Stomach smooth muscle (tissue), 2 donors: ENCODE results near the gene ALDH1L2.

ENCODE experiments used
- H3K27ac ChIP-seq: one replicate; pipeline ENCODE4 v1.7.0; 2013; ENCODE audit warnings: mild to moderate bottlenecking, low read length, inconsistent platforms
- H3K27me3 ChIP-seq, 2 donors: one replicate each; pipeline ENCODE4 v1.7.0; 2013; ENCODE audit warnings: low read length in 2 of 2; ENCODE audit not compliant: insufficient read depth in 2 of 2, control insufficient read depth in 1 of 2
- H3K36me3 ChIP-seq, 2 donors: one replicate each; pipeline ENCODE4 v1.7.0; 2013; ENCODE audit warnings: low read length in 2 of 2; ENCODE audit not compliant: control insufficient read depth in 2 of 2, insufficient read depth in 2 of 2
- H3K4me1 ChIP-seq: one replicate; pipeline ENCODE4 v1.7.0; 2013; ENCODE audit warnings: low read length; ENCODE audit not compliant: control insufficient read depth, insufficient read depth
- H3K4me3 ChIP-seq, 2 donors: one replicate each; pipeline ENCODE4 v1.7.0; 2013; ENCODE audit warnings: low read length in 2 of 2
- H3K9ac ChIP-seq, 2 donors: one replicate each; pipeline ENCODE4 v1.7.0; 2013; ENCODE audit warnings: low read length in 2 of 2, mild to moderate bottlenecking in 1 of 2
- H3K9me3 ChIP-seq, 2 donors: one replicate each; pipeline ENCODE4 v1.7.0; 2013; ENCODE audit warnings: low read length in 2 of 2; ENCODE audit not compliant: control insufficient read depth in 2 of 2
- donor health status: healthy.
- donor health status: Pancreatic carcinoma.

Gene ALDH1L2

DNA sequence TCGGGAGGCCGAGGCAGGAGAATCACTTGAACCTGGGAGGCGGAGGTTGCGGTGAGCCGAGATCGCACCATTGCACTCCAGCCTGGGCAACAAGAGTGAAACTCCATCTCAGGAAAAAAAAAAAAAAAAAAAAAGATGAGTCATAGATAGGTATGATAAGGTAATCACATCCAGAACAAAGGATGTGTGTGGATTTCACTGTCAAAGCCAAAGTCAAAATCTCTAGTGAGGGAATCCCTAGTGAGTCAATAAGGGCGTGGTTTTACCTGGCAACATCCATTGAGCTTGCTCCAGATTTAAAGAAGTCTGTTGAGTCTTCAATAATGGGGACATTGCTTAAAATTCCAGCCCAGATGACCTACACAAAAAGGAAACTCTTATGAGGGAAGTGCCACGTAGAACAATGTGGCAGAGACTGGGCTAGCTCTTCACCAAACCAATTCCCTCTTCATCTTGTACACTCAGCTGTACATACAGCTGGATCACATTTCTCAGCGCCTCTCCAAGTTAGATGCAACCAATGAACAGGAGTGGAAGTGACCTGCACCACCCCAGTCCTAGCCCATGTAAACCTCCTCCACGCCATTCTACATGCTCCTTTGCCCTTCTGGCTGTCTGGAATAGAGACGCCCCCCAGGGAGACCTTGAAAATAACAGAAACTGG lies 23.4 kb downstream of the ALDH1L2 start:
- no peaks in the 10 kb centered on the region for H3K4me1 ChIP-seq
- no peak overlapping the region for H3K9ac ChIP-seq
- peaks cover 14 to 28% of the 10 kb centered on the region in 2 donors for H3K36me3 ChIP-seq
- no peaks in the 10 kb centered on the region for H3K27me3 ChIP-seq
- H3K9me3 ChIP-seq = no peaks in the 10 kb centered on the region
- H3K27ac ChIP-seq = no peak overlapping the region
- no peak overlapping the region for H3K4me3 ChIP-seq

GRCh38 chr12:105057174-105057573 lies 27.1 kb downstream of the ALDH1L2 start:
- peaks cover 13 to 16% of the 10 kb centered on the region in 2 donors for H3K36me3 ChIP-seq
- no peaks in the 10 kb centered on the region for H3K9me3 ChIP-seq
- H3K9ac ChIP-seq = no peak overlapping the region

DNA sequence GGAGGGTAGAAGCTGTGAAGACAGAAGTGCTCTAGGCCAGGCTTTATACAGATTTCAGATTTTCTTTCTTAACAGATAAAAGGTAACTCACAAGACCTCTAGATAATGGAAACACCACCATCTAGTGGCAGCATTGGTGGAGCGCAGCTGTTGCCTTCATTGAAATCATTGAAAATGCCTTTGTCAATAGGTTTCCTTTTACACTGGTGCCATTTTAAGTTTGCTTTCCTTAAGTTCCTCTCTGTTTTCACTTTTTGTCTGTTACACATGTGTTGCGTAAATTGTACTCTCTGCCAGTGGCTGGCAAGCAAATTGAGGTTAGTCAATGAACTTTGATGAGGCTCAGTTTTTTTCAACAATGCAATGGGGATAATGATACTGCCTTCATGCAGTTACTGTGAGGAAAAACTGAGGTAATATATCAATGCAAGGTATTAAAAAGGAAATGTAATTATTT lies 31.1 kb downstream of the ALDH1L2 start:
- Histone ChIP-seq H3K27ac (no peak overlapping the region), H3K36me3 (peaks cover 10 to 19% of the 10 kb centered on the region in 2 donors), H3K4me3 (no peak overlapping the region), H3K9ac (peak overlapping the region in 1 of 2 donors; percentile 7), H3K27me3 (no peaks in the 10 kb centered on the region), H3K9me3 (no peaks in the 10 kb centered on the region), H3K4me1 (peaks cover 2% of the 10 kb centered on the region)

More at GRCh38 chr12:105057174-105057573, 27.1 kb downstream of the ALDH1L2 start:
- Histone ChIP-seq H3K4me1 (peaks cover 2% of the 10 kb centered on the region), H3K27ac (no peak overlapping the region), H3K27me3 (no peaks in the 10 kb centered on the region), H3K4me3 (no peak overlapping the region)

- Histone ChIP-seq H3K9me3 (no peaks in the 10 kb centered on the region), H3K36me3 (peaks cover 11 to 23% of the 10 kb centered on the region in 2 donors), H3K4me1 (peaks cover 2% of the 10 kb centered on the region), H3K9ac (no peak overlapping the region), H3K27ac (no peak overlapping the region), H3K4me3 (no peak overlapping the region), H3K27me3 (no peaks in the 10 kb centered on the region)
Measured at GRCh38 chr12:105051981-105052380, 32.3 kb downstream of the ALDH1L2 start.

- Histone ChIP-seq H3K9me3 (no peaks in the 10 kb centered on the region), H3K27me3 (no peaks in the 10 kb centered on the region), H3K9ac (no peak overlapping the region), H3K4me3 (no peak overlapping the region), H3K36me3 (peaks cover 13 to 24% of the 10 kb centered on the region in 2 donors), H3K27ac (no peak overlapping the region), H3K4me1 (peaks cover 2% of the 10 kb centered on the region)
Measured at GRCh38 chr12:105048315-105048714, 35.9 kb downstream of the ALDH1L2 start.

- Histone ChIP-seq H3K4me1 (no peaks in the 10 kb centered on the region), H3K9me3 (no peaks in the 10 kb centered on the region), H3K27me3 (no peaks in the 10 kb centered on the region), H3K36me3 (peaks cover 13 to 24% of the 10 kb centered on the region in 2 donors), H3K27ac (no peak overlapping the region), H3K9ac (no peak overlapping the region), H3K4me3 (no peak overlapping the region)
Measured at GRCh38 chr12:105047308-105047707, 37.0 kb downstream of the ALDH1L2 start.

DNA sequence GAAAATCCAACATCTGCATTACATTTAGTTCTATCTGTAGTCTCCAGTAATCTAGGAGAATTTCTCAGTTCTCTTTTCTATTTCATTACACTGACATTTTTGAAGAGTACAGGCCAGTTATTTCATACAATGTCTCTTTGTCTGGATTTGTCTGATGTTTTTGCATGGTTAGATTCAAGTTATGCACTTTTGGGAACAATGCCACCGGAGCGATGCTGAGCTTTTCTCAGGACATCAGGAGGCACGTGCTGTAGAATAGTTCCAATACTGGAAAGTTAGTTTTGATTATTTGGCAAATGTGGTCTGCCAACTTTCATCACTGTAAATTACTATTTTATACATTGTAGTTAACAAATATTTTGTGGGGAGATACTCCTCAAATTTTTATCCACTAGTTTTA lies 43.1 kb downstream of the ALDH1L2 start:
- H3K27me3 ChIP-seq = no peaks in the 10 kb centered on the region
- H3K4me3 ChIP-seq = no peak overlapping the region

GRCh38 chr12:105040476-105040875 lies 43.8 kb downstream of the ALDH1L2 start:
- Histone ChIP-seq H3K4me3 (no peak overlapping the region), H3K4me1 (no peaks in the 10 kb centered on the region), H3K27ac (no peak overlapping the region), H3K9ac (no peak overlapping the region), H3K27me3 (no peaks in the 10 kb centered on the region), H3K9me3 (no peaks in the 10 kb centered on the region), H3K36me3 (peaks cover 0 to 2% of the 10 kb centered on the region in 2 donors)

More for the DNA sequence above, 43.1 kb downstream of the ALDH1L2 start:
- Histone ChIP-seq H3K9me3 (no peaks in the 10 kb centered on the region), H3K9ac (no peak overlapping the region), H3K36me3 (peaks cover 0 to 2% of the 10 kb centered on the region in 2 donors), H3K27ac (no peak overlapping the region), H3K4me1 (no peaks in the 10 kb centered on the region)

DNA sequence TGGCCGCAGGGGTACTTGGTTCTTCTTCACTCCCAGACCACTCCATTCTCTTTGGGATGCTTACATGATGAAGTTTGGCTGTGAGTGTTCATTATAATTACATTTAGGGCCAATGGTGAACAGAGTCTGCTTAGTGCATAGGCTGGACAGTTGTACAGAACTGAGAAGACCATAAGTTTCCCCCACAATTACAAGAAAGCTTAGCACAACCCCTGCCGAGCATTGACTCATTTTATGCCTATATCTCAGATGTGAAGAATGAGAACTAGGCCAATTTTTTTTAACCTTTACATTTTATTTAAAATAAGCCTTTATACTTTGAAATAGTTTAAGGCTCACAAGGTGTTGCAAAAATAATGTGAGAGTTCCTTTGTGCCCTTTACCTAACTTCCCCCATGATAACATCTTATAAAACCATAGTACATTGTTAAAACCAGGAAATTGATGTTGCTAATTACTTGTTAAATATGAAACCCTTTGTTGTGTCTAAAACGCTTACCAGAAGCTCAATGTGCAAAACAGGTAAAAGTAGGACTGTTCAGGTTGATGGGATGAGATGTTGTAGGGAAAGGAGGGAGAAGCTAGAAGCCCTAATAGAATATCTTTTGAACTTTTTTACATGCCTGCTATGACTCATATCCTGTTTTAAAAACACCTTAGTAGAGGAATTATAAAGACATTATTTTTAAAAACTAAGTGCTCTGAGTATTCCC lies 47.2 kb downstream of the ALDH1L2 start:
- H3K27ac ChIP-seq = no peak overlapping the region
- peaks cover 0 to 2% of the 10 kb centered on the region in 2 donors for H3K36me3 ChIP-seq
- no peak overlapping the region for H3K4me3 ChIP-seq
- H3K9ac ChIP-seq = no peak overlapping the region
- H3K27me3 ChIP-seq = no peaks in the 10 kb centered on the region
- H3K9me3 ChIP-seq = no peaks in the 10 kb centered on the region
- no peaks in the 10 kb centered on the region for H3K4me1 ChIP-seq

- Histone ChIP-seq H3K27ac (no peak overlapping the region), H3K4me1 (no peaks in the 10 kb centered on the region), H3K4me3 (no peak overlapping the region), H3K9ac (no peak overlapping the region), H3K9me3 (no peaks in the 10 kb centered on the region), H3K36me3 (peaks cover 0 to 2% of the 10 kb centered on the region in 2 donors), H3K27me3 (no peaks in the 10 kb centered on the region)
Measured at GRCh38 chr12:105033851-105034250, 50.4 kb downstream of the ALDH1L2 start.
